GM18507 (cell line): ENCODE measurements around the gene PF4V1.

Source experiments
- DNase-seq: peaks from one replicate; pipeline ENCODE4 v3.0.0; 2011; ENCODE audit warnings: low read depth; ENCODE audit not compliant: insufficient read length; ENCODE audit errors: extremely low spot score
- FAIRE-seq: peaks from 2 replicates; lab custom pipeline; 2011; peaks lifted over from hg19 to GRCh38; lab: Jason Lieb, UNC

PF4V1 gene

GRCh38 chr4:73868206-73869129 lies 15.4 kb downstream of the PF4V1 start:
- DNase-seq (no peak), FAIRE-seq (no peak)

DNA sequence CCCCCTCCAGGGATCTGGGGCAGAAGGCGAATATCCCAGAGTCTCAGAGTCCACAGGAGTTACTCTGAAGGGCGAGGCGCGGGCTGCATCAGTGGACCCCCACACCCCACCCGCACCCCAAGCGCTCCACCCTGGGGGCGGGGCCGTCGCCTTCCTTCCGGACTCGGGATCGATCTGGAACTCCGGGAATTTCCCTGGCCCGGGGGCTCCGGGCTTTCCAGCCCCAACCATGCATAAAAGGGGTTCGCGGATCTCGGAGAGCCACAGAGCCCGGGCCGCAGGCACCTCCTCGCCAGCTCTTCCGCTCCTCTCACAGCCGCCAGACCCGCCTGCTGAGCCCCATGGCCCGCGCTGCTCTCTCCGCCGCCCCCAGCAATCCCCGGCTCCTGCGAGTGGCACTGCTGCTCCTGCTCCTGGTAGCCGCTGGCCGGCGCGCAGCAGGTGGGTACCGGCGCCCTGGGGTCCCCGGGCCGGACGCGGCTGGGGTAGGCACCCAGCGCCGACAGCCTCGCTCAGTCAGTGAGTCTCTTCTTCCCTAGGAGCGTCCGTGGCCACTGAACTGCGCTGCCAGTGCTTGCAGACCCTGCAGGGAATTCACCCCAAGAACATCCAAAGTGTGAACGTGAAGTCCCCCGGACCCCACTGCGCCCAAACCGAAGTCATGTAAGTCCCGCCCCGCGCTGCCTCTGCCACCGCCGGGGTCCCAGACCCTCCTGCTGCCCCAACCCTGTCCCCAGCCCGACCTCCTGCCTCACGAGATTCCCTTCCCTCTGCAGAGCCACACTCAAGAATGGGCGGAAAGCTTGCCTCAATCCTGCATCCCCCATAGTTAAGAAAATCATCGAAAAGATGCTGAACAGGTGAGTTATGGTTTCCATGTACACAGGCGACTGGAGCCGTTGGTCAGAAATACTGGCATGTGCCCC lies 16.3 kb downstream of the PF4V1 start, which contains the start of gene CXCL1:
TSS of gene CXCL1 (plus strand) at position 264 of the 926 bp plus-strand sequence. CDS start at position 342, 78 bp downstream.
- FAIRE-seq (no peak), DNase-seq (no peak)

- no peak for FAIRE-seq
- no peak for DNase-seq
Measured at GRCh38 chr4:73870260-73870659, 17.2 kb downstream of the PF4V1 start.

DNA sequence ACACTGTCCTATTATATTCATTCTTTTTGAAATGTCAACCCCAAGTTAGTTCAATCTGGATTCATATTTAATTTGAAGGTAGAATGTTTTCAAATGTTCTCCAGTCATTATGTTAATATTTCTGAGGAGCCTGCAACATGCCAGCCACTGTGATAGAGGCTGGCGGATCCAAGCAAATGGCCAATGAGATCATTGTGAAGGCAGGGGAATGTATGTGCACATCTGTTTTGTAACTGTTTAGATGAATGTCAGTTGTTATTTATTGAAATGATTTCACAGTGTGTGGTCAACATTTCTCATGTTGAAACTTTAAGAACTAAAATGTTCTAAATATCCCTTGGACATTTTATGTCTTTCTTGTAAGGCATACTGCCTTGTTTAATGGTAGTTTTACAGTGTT lies 17.7 kb downstream of the PF4V1 start:
- no peak for DNase-seq
- no peak for FAIRE-seq

GRCh38 chr4:73871511-73872310 lies 18.6 kb downstream of the PF4V1 start:
- FAIRE-seq (no peak), DNase-seq (no peak)

- no peak for DNase-seq
- FAIRE-seq = no peak
Measured at GRCh38 chr4:73872316-73873108, 19.4 kb downstream of the PF4V1 start.

GRCh38 chr4:73874386-73874785 lies 21.3 kb downstream of the PF4V1 start:
- DNase-seq (no peak), FAIRE-seq (no peak)

DNA sequence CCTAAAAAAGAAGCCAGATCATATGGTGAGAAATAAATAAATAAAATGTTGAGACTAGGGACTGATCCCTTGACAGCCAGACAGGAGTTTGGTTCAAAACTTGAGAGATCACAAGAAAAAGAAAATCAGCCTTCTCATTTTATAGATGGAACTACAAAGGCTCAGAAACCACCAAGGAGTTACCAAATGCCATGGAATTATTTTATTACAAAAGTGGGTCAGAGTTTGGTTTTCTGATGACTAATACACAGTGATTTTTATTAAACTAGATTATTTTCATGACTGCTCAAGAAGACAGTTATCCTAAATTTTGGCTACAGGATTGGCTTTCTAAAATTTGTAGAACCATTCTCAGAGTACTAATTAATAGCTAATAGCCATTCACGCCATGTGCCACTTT lies 22.3 kb downstream of the PF4V1 start:
- DNase-seq (no peak), FAIRE-seq (no peak)

- DNase-seq (no peak), FAIRE-seq (no peak)
Measured at GRCh38 chr4:73883306-73883705, 30.2 kb downstream of the PF4V1 start.

DNA sequence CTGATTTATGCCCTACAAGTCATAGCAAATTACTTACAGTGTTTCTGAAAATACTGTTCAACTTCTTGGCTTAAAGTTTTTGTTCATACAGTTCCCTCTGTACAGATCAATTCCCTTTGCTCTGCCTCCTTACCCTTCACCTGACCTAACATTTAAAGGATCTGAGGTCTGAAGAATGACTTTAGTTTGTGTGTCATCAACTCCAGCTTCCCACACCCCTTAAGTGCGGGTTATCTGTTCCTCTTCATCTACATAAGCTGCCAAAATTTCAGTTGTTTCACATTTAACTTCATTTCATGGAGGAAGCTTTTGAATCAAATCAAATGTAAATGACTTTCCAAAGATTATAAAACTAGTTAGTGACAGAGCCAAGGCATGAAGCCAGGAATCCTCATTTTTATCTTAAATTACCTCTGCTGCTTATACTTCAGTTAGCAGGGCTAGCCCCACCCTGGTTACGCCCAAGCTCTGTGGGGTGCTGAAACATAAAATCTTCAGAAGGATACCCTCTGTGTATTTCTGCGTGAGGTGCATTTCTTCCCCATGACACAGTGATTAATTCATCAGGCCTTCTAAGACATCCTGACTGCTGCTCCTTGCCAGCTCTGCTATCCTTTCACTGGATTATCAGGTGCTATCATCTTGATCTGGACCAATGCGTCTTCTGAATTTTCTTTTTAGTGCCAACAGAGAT lies 32.6 kb downstream of the PF4V1 start:
- DNase-seq = no peak
- FAIRE-seq = no peak

DNA sequence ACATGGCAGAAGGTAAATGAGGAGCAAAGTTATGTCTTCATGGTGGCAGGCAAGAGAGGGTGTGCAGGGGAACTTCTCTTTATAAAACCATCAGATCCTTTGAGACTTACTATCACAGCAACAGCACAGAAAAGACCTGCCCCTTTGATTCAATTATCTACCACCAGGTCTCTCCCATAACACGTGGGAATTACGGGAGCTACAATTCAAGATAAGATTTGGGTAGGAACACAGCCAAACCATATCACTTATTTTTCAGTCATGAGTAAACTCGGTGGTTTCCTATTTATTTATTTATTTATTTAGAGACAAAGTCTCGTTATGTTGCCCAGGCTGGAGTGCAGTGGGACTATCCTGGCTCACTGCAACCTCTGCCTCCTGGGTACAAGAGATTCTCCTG lies 38.2 kb downstream of the PF4V1 start:
- FAIRE-seq = no peak
- DNase-seq = no peak

GRCh38 chr4:73891739-73892405 lies 38.8 kb downstream of the PF4V1 start:
- DNase-seq = no peak
- no peak for FAIRE-seq

- DNase-seq = no peak
- FAIRE-seq = no peak
Measured at GRCh38 chr4:73892966-73893365, 39.9 kb downstream of the PF4V1 start.

- no peak for DNase-seq
- FAIRE-seq = no peak
Measured at GRCh38 chr4:73894001-73894400, 40.9 kb downstream of the PF4V1 start.

DNA sequence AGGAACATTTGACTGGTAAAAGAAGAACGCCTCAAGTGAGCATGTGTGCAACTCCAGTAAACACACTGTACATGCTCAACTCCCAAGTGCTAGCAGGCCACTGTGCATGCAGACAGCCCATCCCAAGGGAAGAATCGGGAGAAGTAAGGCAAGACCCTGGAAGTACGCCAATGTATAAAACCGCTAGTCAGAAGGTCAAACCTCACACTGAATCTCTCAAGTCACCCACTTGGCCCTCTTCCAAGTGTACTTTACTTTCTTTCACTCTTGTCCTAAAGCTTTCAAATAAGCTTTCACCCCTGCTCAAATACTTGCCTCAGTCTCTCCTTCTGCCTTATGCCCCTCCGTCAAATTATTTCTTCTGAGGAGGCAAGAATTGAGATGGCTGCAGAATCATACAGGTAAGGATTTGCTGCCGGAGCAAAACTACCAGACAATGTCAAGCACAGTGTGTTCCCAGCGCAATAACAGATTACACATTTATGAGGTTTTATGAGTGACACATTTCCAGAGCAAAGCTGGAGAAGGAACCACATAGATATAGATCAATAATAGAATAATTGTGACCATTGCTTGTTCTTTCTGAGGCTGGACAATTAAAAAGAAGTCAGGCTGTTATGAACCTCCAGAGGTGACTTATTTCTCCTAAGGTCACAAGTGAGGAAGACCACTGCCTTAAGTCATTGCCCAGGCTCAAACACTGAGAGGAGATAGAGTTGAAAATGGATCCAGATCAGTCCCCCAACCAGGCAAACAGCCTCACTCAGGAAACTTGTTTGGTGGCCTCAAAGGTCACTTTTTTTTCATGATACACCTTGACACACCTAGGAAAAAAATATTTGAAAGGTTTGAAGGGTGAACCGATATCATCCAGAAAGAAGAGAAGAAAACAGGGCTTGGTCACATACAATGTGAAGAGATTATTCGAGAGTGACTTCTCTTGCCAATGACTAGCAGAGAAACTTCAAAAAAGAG lies 42.4 kb downstream of the PF4V1 start:
- FAIRE-seq = no peak
- DNase-seq = no peak

GRCh38 chr4:73896416-73896815 lies 43.3 kb downstream of the PF4V1 start:
- DNase-seq (no peak), FAIRE-seq (no peak)
